Astrocyte (in vitro differentiated cells and primary cell): Measurements from ENCODE around the gene CDKN2C. TPM values are rescaled to one million over a fixed set of nuclear protein-coding genes. Genes with fewer than 3 reads are reported as not detected.

Source experiments
- DNase-seq: peaks from one replicate; pipeline ENCODE4 v3.0.0-alpha.2; 2010; ENCODE audit warnings: low read depth
- FAIRE-seq: peaks from 2 replicates; lab custom pipeline; 2011; peaks lifted over from hg19 to GRCh38; lab: Jason Lieb, UNC
- H2AFZ ChIP-seq: 2 replicates; pipeline ENCODE4 v1.6.0; 2012; ENCODE audit warnings: low read depth, low read length, inconsistent platforms
- H3K27ac ChIP-seq: 2 replicates; pipeline ENCODE4 v1.5.1; 2011; ENCODE audit warnings: low read depth, low read length, inconsistent platforms
- H3K27me3 ChIP-seq: 2 replicates; pipeline ENCODE4 v1.6.0; 2011; ENCODE audit warnings: low read length, inconsistent platforms; ENCODE audit not compliant: insufficient read depth
- H3K36me3 ChIP-seq: 2 replicates; pipeline ENCODE4 v1.5.1; 2011; ENCODE audit warnings: low read length, inconsistent platforms; ENCODE audit not compliant: insufficient read depth
- H3K4me1 ChIP-seq: 2 replicates; pipeline ENCODE4 v1.5.1; 2011; ENCODE audit warnings: low read length, inconsistent platforms; ENCODE audit not compliant: insufficient read depth
- H3K4me2 ChIP-seq: 2 replicates; pipeline ENCODE4 v1.6.0; 2012; ENCODE audit warnings: low read length, inconsistent platforms
- H3K4me3 ChIP-seq: 2 replicates; pipeline ENCODE4 v1.5.1; 2011; ENCODE audit warnings: low read depth, mild to moderate bottlenecking, low read length, inconsistent platforms; ENCODE audit not compliant: insufficient read depth
- H3K79me2 ChIP-seq: 2 replicates; pipeline ENCODE4 v1.6.0; 2012; ENCODE audit warnings: mild to moderate bottlenecking, low read length, inconsistent platforms; ENCODE audit not compliant: insufficient read depth
- H3K9ac ChIP-seq: 2 replicates; pipeline ENCODE4 v1.6.0; 2012; ENCODE audit warnings: mild to moderate bottlenecking, low read length, inconsistent platforms
- H3K9me3 ChIP-seq: 2 replicates; pipeline ENCODE4 v1.5.1; 2012; ENCODE audit warnings: low read depth, mild to moderate bottlenecking, low read length, inconsistent platforms; ENCODE audit not compliant: insufficient read depth
- H4K20me1 ChIP-seq: 2 replicates; pipeline ENCODE4 v1.6.0; 2012; ENCODE audit warnings: low read length, inconsistent platforms; ENCODE audit not compliant: insufficient read depth
- H3K27ac Mint-ChIP-seq: one replicate; pipeline ENCODE4 v1.8.0; 2021; ENCODE audit warnings: mild to moderate bottlenecking, mixed read lengths; ENCODE audit not compliant: unreplicated experiment
- H3K27me3 Mint-ChIP-seq: one replicate; pipeline ENCODE4 v1.8.0; 2021; ENCODE audit warnings: low read depth, mixed read lengths; ENCODE audit not compliant: unreplicated experiment
- H3K36me3 Mint-ChIP-seq: one replicate; pipeline ENCODE4 v1.8.0; 2021; ENCODE audit warnings: low read depth, mixed read lengths; ENCODE audit not compliant: unreplicated experiment
- H3K4me1 Mint-ChIP-seq: one replicate; pipeline ENCODE4 v1.8.0; 2021; ENCODE audit warnings: low read depth, mixed read lengths; ENCODE audit not compliant: unreplicated experiment
- H3K4me3 Mint-ChIP-seq: one replicate; pipeline ENCODE4 v1.8.0; 2021; ENCODE audit warnings: mild to moderate bottlenecking, moderate library complexity, mixed read lengths; ENCODE audit not compliant: unreplicated experiment
- H3K9me3 Mint-ChIP-seq: one replicate; pipeline ENCODE4 v1.8.0; 2021; ENCODE audit warnings: mild to moderate bottlenecking, mixed read lengths; ENCODE audit not compliant: unreplicated experiment
- CTCF ChIP-seq: IDR thresholded peaks from 2 replicates; pipeline ENCODE4 v1.5.1; 2011; ENCODE audit warnings: low read depth, mild to moderate bottlenecking, inconsistent platforms, low read length, moderate library complexity; ENCODE audit not compliant: insufficient read depth
- EZH2 ChIP-seq: IDR thresholded peaks from 2 replicates; pipeline ENCODE4 v1.6.1; 2012; ENCODE audit warnings: mild to moderate bottlenecking, low read length, inconsistent platforms; ENCODE audit not compliant: insufficient read depth
- total RNA-seq: library from RNA; stranded (reverse); gene quantifications from 2 replicates; pipeline ENCODE4 v1.2.1, GENCODE V29; 2021

Gene CDKN2C
- total RNA-seq, 1 donor from 2014 or later, result 0.43 TPM

- Mint-ChIP-seq H3K27me3 (peaks cover 58% of the 10 kb centered on the region), H3K4me1 (peaks cover 6% of the 10 kb centered on the region), H3K27ac (no peak overlapping the region), H3K4me3 (no peak overlapping the region), H3K9me3 (no peaks in the 10 kb centered on the region), H3K36me3 (no peaks in the 10 kb centered on the region)
- H2AFZ ChIP-seq, result no peak overlapping the region
- H3K4me3 ChIP-seq, result no peak overlapping the region
- no peak overlapping the region for H3K4me2 ChIP-seq
- no peaks in the 10 kb centered on the region for H3K9me3 ChIP-seq
- H3K27ac ChIP-seq, result no peak overlapping the region
- no peak for DNase-seq
- H3K79me2 ChIP-seq, result peaks cover 34% of the 10 kb centered on the region
- H3K36me3 ChIP-seq, result no peaks in the 10 kb centered on the region
- TF ChIP-seq EZH2 (no peak), CTCF (no peak)
- no peaks in the 10 kb centered on the region for H3K27me3 ChIP-seq
- no peak for FAIRE-seq
- peaks cover 4% of the 10 kb centered on the region for H3K4me1 ChIP-seq
- H4K20me1 ChIP-seq, result no peaks in the 10 kb centered on the region
- no peak overlapping the region for H3K9ac ChIP-seq
These were observed 2.7 kb downstream of the CDKN2C start for GRCh38 chr1:50972766-50973165.

- Histone ChIP-seq H3K36me3 (no peaks in the 10 kb centered on the region), H3K4me3 (no peak overlapping the region), H3K9me3 (no peaks in the 10 kb centered on the region), H2AFZ (no peak overlapping the region), H4K20me1 (no peaks in the 10 kb centered on the region), H3K27ac (no peak overlapping the region), H3K79me2 (peaks cover 34% of the 10 kb centered on the region), H3K4me1 (peaks cover 5% of the 10 kb centered on the region), H3K27me3 (no peaks in the 10 kb centered on the region), H3K4me2 (no peak overlapping the region), H3K9ac (no peak overlapping the region)
- DNase-seq (no peak), FAIRE-seq (no peak)
- H3K9me3 Mint-ChIP-seq, result no peaks in the 10 kb centered on the region
- no peak for TF ChIP-seq CTCF
- no peak for TF ChIP-seq EZH2
- H3K27me3 Mint-ChIP-seq, result peaks cover 59% of the 10 kb centered on the region
- H3K27ac Mint-ChIP-seq, result no peak overlapping the region
- H3K4me3 Mint-ChIP-seq, result no peak overlapping the region
- peaks cover 6% of the 10 kb centered on the region for H3K4me1 Mint-ChIP-seq
- H3K36me3 Mint-ChIP-seq, result no peaks in the 10 kb centered on the region
These were observed 3.2 kb downstream of the CDKN2C start for GRCh38 chr1:50973255-50973654.

GRCh38 chr1:50973875-50974617, 4.0 kb downstream of the CDKN2C start:
- Histone ChIP-seq H3K79me2 (peaks cover 34% of the 10 kb centered on the region), H4K20me1 (no peaks in the 10 kb centered on the region), H3K4me3 (no peak overlapping the region), H3K9me3 (no peaks in the 10 kb centered on the region), H3K4me2 (no peak overlapping the region), H3K27me3 (no peaks in the 10 kb centered on the region), H3K27ac (no peak overlapping the region), H3K9ac (no peak overlapping the region), H2AFZ (no peak overlapping the region), H3K4me1 (peaks cover 9% of the 10 kb centered on the region), H3K36me3 (no peaks in the 10 kb centered on the region)
- Mint-ChIP-seq H3K9me3 (no peaks in the 10 kb centered on the region), H3K4me3 (no peak overlapping the region), H3K4me1 (peaks cover 6% of the 10 kb centered on the region), H3K27ac (no peak overlapping the region), H3K27me3 (peaks cover 67% of the 10 kb centered on the region), H3K36me3 (no peaks in the 10 kb centered on the region)
- no peak for TF ChIP-seq CTCF
- no peak for TF ChIP-seq EZH2
- DNase-seq, result no peak
- no peak for FAIRE-seq
